Small intestine (tissue), 7 donors: Measurements from ENCODE around the gene PDZD8. TPM values are rescaled to one million over a fixed set of nuclear protein-coding genes. Genes with fewer than 3 reads are reported as not detected.

Experiments
- DNase-seq, 2 donors: peaks; one replicate each; pipeline versions ENCODE4 v3.0.0 to v3.0.0-alpha.2; 2013
- FAIRE-seq: peaks from 2 replicates; lab custom pipeline; 2012; peaks lifted over from hg19 to GRCh38; lab: Jason Lieb, UNC
- H3K27ac ChIP-seq, 3 donors: one replicate each; pipeline ENCODE4 v1.5.1; 2013; ENCODE audit warnings: low read length in 2 of 3, mild to moderate bottlenecking in 2 of 3, control low read depth in 1 of 3, inconsistent platforms in 1 of 3, low read depth in 1 of 3, moderate library complexity in 1 of 3
- H3K27me3 ChIP-seq, 3 donors: one replicate each; pipeline ENCODE4 v1.6.1; 2013; ENCODE audit warnings: low read length in 3 of 3, inconsistent platforms in 1 of 3; ENCODE audit not compliant: control insufficient read depth in 3 of 3, insufficient read depth in 3 of 3
- H3K36me3 ChIP-seq, 3 donors: one replicate each; pipeline ENCODE4 v1.6.1; 2013; ENCODE audit warnings: low read length in 3 of 3, inconsistent platforms in 1 of 3, low read depth in 1 of 3, mild to moderate bottlenecking in 1 of 3, moderate library complexity in 1 of 3; ENCODE audit not compliant: control insufficient read depth in 3 of 3, insufficient read depth in 2 of 3
- H3K4me1 ChIP-seq, 3 donors: one replicate each; pipeline ENCODE4 v1.6.1; 2013; ENCODE audit warnings: low read length in 2 of 3, inconsistent platforms in 1 of 3, low read depth in 1 of 3, mild to moderate bottlenecking in 1 of 3, moderate library complexity in 1 of 3; ENCODE audit not compliant: control insufficient read depth in 3 of 3, insufficient read depth in 2 of 3
- H3K4me3 ChIP-seq, 3 donors: one replicate each; pipeline ENCODE4 v1.5.1; 2013; ENCODE audit warnings: low read length in 3 of 3, control low read depth in 1 of 3, inconsistent platforms in 1 of 3, low read depth in 1 of 3, mild to moderate bottlenecking in 1 of 3, moderate library complexity in 1 of 3
- H3K9me3 ChIP-seq, 2 donors: one replicate each; pipeline ENCODE4 v1.6.1; 2013; ENCODE audit warnings: low read depth in 1 of 2, low read length in 1 of 2; ENCODE audit not compliant: control insufficient read depth in 2 of 2, insufficient read depth in 1 of 2
- WGBS, 3 donors: extraction: QIAGEN DNeasy Blood & Tissue Kit; methylation state at CpG; one replicate each; pipeline ENCODE4 v1.1.7; 2013; 5-methylcytosine and 5-hydroxymethylcytosine counted together
- polyA plus RNA-seq, 4 donors: library from polyadenylated mRNA; stranded (reverse) in 3 of 4; unstranded in 1 of 4; fragments of 200-250 nt in 3 of 4; fragments of 120-200 nt in 1 of 4; gene quantifications; one replicate each; pipeline versions ENCODE4 v1.2.1 to v1.2.3, GENCODE V29; 2013
- donor health status: healthy with polysubstance abuse.
- donor health status: control.
- donor health status: control.
- donor health status: Bipolar disorder and iron deficiency.
- donor health status: healthy.

PDZD8 gene
- polyA plus RNA-seq, 4 donors, result 5.8 to 37.8 (median 12.9) TPM

DNA sequence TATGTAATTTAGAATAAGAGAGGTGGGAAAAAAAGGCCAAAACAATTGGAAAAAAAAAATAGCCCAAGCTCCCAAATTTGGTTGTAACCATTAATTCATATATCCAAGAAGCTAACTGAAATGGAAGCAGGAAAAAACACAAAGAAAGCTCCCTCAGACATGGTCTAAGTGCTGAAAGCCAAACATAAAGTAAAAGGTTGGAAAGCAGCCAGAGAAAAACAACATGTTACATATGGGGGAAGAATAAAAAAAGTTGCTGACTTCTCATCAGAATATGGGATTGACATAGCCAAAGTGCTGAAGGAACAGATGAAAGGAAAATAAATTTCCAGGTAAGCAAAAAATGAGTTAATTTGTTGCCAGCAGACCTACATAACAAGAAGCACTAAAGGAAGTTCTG lies 40.3 kb downstream of the PDZD8 start:
- H3K27me3 ChIP-seq, result no peaks in the 10 kb centered on the region
- no peak for FAIRE-seq
- no peak overlapping the region for H3K4me3 ChIP-seq
- peaks cover 0 to 8% (median 2%) of the 10 kb centered on the region in 3 donors for H3K36me3 ChIP-seq
- DNase-seq, result no peak
- peaks cover 0 to 5% of the 10 kb centered on the region in 2 donors for H3K9me3 ChIP-seq
- H3K27ac ChIP-seq, result no peak overlapping the region
- peaks cover 0 to 7% (median 0%) of the 10 kb centered on the region in 3 donors for H3K4me1 ChIP-seq

DNA sequence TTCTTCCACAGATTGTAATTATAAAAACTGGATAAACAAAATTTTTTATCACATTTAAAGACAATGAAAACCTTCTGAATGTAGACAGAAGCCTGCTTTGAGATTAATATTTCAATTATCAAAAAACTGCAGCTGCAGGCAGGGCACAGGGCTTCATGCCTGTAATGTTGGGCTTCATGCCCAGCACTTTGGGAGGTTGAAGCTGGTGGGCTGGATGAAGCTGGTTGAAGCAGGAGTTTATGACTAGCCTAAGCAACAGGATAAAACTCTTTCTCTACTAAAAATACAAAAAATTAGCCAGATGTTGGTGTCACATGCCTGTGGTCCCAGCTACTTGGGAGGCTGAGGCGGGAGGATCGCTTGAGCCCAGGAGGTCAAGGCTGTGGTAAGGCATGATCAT lies 41.2 kb downstream of the PDZD8 start:
- no peak for FAIRE-seq

DNA sequence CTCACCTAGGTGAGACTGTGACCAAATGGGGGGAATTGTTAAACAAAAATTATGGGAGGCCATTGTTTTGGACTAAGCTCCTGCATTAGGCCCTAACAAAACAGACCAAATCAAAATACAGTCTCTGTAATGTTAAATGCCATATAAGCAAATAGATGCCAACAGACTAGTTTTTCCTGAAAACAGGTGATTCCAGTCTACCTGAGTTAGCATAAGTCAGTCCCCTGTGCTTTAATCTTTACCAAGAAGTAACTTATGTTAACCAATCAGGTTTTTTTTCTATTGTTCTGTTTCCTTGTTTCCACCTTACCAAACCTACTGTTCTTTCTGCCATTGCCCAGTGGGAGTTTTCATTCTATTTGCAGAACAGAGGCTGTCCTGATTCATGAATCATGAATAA lies 48.0 kb downstream of the PDZD8 start:
- H3K36me3 ChIP-seq, result no peaks in the 10 kb centered on the region
- DNase-seq (no peak), FAIRE-seq (no peak)
- no peaks in the 10 kb centered on the region for H3K27me3 ChIP-seq
- H3K4me1 ChIP-seq, result peaks cover 0 to 7% (median 2%) of the 10 kb centered on the region in 3 donors
- H3K4me3 ChIP-seq, result no peak overlapping the region
- H3K27ac ChIP-seq, result no peak overlapping the region
- no peaks in the 10 kb centered on the region for H3K9me3 ChIP-seq

More for the DNA sequence above, 41.2 kb downstream of the PDZD8 start:
- WGBS, 3 donors, result 97 to 100% (median 98%) methylated on average over 2 of the region's 2 CpGs
- Histone ChIP-seq H3K9me3 (peaks cover 0 to 5% of the 10 kb centered on the region in 2 donors), H3K4me1 (peaks cover 0 to 3% (median 2%) of the 10 kb centered on the region in 3 donors), H3K36me3 (peaks cover 0 to 8% (median 2%) of the 10 kb centered on the region in 3 donors), H3K4me3 (no peak overlapping the region), H3K27me3 (no peaks in the 10 kb centered on the region), H3K27ac (no peak overlapping the region)
- no peak for DNase-seq

DNA sequence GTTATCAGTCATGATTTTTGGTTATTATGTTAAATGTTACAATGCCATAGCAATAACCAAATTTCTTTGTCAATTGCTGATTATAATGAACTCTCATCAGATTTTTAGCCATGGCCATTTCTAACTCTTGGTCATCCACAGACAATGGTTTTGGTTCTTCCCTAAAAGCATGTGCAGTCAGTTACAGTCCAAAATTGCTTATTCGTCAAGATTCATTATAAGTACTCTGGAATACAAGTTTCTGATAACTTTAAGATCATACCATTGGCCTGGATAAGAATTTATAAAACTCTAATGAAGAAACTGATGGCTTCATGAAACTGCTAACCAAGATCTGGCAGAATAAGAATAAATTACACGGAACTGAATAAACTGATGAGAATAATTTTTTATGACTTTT lies 50.9 kb downstream of the PDZD8 start:
- no peak for FAIRE-seq
- no peak overlapping the region for H3K27ac ChIP-seq

DNA sequence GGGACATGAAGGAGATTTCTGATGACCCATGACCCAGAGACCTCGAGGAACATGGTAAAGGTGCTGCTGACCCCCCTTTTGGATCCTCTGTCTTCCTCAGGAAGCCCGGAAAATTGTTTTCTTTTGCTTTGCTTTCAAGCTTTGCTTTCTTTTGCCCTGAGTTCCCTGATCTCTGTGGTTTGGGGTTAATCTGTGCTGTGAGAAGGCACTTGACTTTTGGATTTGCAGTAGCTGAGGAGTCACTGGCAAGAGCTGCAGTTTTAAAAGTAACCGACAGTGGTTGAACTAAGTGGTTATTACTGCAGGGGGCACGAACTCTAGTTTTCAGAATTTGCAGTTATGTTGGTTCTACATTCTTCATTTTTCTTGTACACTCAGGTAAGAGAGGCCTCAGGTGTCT lies 53.0 kb downstream of the PDZD8 start:
- WGBS, 3 donors, result 63 to 74% (median 73%) methylated on average over 4 of the region's 4 CpGs
- Histone ChIP-seq H3K4me1 (peaks cover 0 to 2% (median 0%) of the 10 kb centered on the region in 3 donors), H3K27me3 (no peaks in the 10 kb centered on the region), H3K4me3 (no peak overlapping the region), H3K36me3 (no peaks in the 10 kb centered on the region), H3K9me3 (no peaks in the 10 kb centered on the region), H3K27ac (no peak overlapping the region)
- FAIRE-seq (no peak), DNase-seq (no peak)

More for the DNA sequence above, 50.9 kb downstream of the PDZD8 start:
- DNase-seq, result no peak
- H3K4me3 ChIP-seq, result no peak overlapping the region
- H3K36me3 ChIP-seq, result no peaks in the 10 kb centered on the region
- 95 to 97% (median 96%) methylated on average over 2 of the region's 2 CpGs for WGBS, 3 donors
- H3K4me1 ChIP-seq, result peaks cover 0 to 7% (median 0%) of the 10 kb centered on the region in 3 donors
- H3K9me3 ChIP-seq, result no peaks in the 10 kb centered on the region
- no peaks in the 10 kb centered on the region for H3K27me3 ChIP-seq

DNA sequence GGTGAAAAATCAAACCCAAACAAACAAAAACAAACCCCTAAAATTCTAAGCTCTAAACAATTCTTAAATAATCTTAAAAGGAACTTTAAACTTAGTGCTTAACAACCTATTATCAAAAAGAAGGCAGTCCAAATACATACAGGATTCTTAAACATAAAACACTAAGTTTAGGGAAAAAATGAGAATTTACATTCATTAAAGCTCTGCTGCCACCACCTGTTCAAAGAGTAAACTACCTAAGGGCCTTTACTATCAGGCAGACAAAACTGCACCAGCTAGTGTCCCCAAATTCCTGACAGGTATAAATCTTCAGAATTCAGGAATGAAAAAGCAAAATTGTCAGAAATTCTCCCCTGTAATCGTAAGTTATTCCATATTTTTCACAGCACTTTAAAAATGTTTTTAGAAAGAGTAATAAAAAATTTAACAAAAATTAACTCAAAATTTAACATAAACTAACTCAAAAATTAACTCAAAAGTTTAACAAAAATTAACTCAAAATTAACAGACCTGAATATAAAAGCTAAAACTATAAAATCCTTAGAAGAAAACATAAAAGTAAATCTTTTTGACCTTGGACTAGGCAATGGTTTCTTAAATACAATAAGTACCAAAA lies 55.1 kb downstream of the PDZD8 start:
- 63 to 80% (median 71%) methylated on average over 1 of the region's 1 CpG for WGBS, 3 donors
- FAIRE-seq, result peak; percentile 85
- Histone ChIP-seq H3K4me1 (no peaks in the 10 kb centered on the region), H3K4me3 (no peak overlapping the region), H3K9me3 (no peaks in the 10 kb centered on the region), H3K36me3 (peaks cover 0 to 3% (median 3%) of the 10 kb centered on the region in 3 donors), H3K27me3 (no peaks in the 10 kb centered on the region), H3K27ac (no peak overlapping the region)
- DNase-seq, result peak in 1 of 2 donors; percentile 29

DNA sequence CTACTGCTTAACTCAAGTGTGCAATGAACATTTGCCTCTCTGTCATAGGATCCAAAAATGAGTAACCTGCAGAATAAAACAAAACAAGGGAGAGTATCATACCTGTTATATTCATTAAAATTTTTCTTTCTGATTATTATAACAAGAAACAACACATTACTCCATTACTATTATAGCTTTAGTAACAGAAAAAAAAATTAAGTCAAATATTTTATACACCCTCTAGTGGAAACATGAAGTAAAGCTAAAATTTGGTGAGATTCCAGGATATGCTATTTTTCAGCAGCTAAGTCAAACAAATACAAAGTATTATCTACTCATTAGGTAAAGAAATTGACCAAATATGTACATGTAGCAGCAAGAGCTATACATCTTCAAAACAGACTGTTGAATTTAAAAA lies 56.3 kb downstream of the PDZD8 start:
- Histone ChIP-seq H3K27me3 (no peaks in the 10 kb centered on the region), H3K9me3 (no peaks in the 10 kb centered on the region), H3K36me3 (peaks cover 0 to 3% (median 3%) of the 10 kb centered on the region in 3 donors), H3K4me3 (no peak overlapping the region), H3K27ac (no peak overlapping the region), H3K4me1 (no peaks in the 10 kb centered on the region)
- peak; percentile 44 for FAIRE-seq
- DNase-seq, result no peak

DNA sequence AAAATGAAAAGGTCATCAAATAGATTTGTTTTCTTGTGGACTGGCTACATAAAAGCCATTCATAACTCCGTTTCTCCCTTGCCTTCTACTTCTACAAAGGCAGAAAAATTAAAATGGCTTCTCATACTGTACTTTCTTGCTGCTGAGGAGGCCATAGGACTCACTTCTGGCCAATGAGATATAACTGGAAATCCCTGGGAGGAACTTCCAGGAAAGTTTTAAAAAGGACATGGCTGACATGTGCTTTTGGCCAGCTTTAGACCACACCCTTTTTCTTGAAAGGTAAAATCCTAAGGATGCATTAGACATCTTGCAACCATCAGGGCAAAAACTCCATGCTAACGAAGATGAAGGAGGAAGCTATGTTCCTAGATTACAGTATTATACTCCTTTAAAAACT lies 58.5 kb downstream of the PDZD8 start:
- 96% methylated on average over 2 of the region's 2 CpGs for WGBS, 3 donors
- no peak overlapping the region for H3K27ac ChIP-seq
- H3K27me3 ChIP-seq, result no peaks in the 10 kb centered on the region
- H3K4me3 ChIP-seq, result no peak overlapping the region
- no peaks in the 10 kb centered on the region for H3K4me1 ChIP-seq
- H3K9me3 ChIP-seq, result no peaks in the 10 kb centered on the region
- H3K36me3 ChIP-seq, result peaks cover 0 to 8% (median 3%) of the 10 kb centered on the region in 3 donors
- FAIRE-seq (no peak), DNase-seq (no peak)

DNA sequence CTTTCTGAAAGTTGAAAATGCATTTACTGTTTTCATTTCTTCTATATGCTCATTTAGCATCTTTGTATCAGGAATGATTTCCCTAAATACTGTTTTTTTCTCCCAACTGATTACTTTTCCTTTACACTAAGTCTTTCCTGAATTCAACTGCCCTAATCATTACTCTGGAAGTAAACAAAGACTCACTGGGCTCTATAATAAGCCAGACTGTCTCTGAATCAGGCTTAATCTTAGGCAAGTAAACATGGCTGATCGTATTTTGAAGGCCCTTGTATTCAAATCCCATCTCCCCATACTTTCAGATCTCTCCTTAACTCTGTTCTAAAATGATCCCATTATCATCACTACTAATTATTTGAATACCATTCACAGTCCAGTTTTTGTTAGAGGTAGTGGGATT lies 61.6 kb downstream of the PDZD8 start:
- H3K27ac ChIP-seq, result no peak overlapping the region
- FAIRE-seq (no peak), DNase-seq (no peak)
- peaks cover 0 to 9% (median 3%) of the 10 kb centered on the region in 3 donors for H3K36me3 ChIP-seq
- no peak overlapping the region for H3K4me3 ChIP-seq
- H3K9me3 ChIP-seq, result no peaks in the 10 kb centered on the region
- H3K4me1 ChIP-seq, result no peaks in the 10 kb centered on the region
- H3K27me3 ChIP-seq, result no peaks in the 10 kb centered on the region
- WGBS, 3 donors, result 73 to 93% (median 92%) methylated on average over 1 of the region's 1 CpG
